HT1080 (cell line): Measurements from ENCODE around the gene OXCT1. TPM values are rescaled to one million over a fixed set of nuclear protein-coding genes. Genes with fewer than 3 reads are reported as not detected.
"Not testable (repeated sequence)": the region's sequence is repeated elsewhere in the genome, so short reads cannot be mapped to it uniquely, and the experiment has no call there.

Experiments
- DNase-seq: peaks from one replicate; pipeline ENCODE4 v3.0.0-alpha.2; 2015; ENCODE audit warnings: low read depth
- total RNA-seq: library from RNA; depleted of rRNA; stranded (reverse); fragments of >200 nt; shearing (Covaris generic); gene quantifications from 2 replicates; pipeline ENCODE4 v1.2.3, GENCODE V29; 2014

OXCT1 gene
- total RNA-seq, 1 experiment from 2014 or later = 17.6 TPM

DNA sequence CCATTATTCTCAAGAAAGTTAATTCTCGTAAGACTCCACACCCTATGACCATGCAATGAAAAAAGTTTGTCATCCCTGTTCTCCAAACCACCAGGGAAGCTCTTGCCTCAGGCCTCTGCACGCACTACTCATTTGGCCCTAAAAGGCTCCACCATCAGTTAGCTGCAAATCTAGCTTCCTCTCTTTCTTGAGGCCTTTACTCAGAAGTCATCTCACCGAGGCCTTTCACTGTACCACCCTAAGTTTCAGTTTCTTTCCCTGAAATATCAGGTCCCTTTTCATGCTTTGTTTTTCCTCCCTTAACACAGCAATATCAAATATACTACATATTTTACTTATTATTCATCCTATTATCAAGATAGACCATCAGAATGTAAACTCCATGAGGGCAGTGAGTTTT lies 39.1 kb downstream of the OXCT1 start:
- DNase-seq = no peak

DNA sequence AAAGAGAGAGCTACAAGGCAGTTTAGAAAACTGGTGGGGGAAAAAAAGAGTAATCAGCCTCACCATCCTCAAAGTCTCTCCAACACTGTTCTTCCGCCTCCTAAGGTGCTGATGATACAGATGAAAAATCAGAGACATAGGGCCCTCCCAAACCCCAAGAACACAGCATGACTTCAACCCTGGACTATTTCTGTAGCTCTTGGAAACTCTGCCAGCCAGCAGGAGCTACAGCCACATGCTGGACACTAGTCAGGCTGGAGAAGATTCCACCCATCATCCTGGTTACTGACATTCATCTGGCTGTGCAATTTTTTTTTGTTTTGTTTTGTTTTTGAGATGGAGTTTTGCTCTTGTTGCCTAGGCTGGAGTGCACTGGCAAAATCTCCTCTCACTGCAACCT lies 42.4 kb downstream of the OXCT1 start:
- no peak for DNase-seq

DNA sequence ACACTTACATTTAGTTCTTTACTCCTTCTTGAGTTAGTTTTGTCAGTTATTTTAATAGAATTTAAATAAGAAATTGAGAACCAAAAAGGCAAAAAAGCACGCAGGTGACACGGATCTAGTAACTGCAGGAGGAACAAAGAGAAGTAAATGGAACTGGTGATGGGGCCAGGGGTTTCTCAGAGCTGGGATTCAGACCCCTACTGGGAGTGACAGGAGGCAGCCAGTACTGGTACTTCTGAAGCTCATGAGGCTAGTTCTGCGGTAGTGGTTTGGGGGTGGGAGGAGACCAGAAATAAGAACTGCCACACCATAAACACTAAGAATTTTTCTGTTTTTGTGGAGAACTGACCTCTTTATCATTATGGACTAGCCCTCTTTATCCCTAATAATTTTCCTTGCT lies 48.2 kb downstream of the OXCT1 start:
- no peak for DNase-seq

DNA sequence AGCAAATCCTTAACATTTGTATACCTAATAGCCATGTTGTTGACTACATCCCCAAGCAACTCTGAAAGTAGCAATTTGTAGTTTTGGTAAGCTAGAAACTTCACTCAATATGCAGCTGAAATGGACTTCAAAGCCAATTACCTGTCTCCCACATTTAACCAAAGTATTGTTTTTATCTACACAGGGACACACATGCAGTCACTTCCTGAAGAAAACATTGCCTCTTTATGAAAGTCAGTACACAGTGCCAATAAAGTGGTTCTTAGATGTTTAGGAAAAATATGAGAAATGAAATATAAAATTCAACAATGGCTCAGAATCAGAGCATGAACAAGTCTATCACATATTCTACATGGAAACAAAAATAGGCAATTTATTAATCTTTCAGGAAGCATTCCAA lies 49.2 kb downstream of the OXCT1 start:
- DNase-seq = no peak

DNA sequence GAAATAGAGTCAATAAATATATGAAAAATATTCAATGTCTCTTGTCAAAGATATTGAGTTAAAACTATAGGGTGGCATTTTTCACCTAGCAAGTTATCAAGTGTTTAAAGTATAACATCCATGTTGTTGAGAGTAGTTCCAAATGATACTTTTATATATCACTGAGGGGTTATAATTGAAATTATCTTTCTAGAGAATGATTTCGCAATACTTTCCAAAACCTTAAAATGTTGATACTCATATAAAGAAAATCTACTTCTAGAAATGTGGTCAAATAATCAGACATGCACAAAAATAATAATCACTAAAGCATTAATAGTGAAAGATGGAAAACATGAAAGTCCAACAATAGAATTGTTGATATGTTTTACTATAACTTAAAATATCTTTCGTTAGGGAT lies 50.1 kb downstream of the OXCT1 start:
- no peak for DNase-seq

DNA sequence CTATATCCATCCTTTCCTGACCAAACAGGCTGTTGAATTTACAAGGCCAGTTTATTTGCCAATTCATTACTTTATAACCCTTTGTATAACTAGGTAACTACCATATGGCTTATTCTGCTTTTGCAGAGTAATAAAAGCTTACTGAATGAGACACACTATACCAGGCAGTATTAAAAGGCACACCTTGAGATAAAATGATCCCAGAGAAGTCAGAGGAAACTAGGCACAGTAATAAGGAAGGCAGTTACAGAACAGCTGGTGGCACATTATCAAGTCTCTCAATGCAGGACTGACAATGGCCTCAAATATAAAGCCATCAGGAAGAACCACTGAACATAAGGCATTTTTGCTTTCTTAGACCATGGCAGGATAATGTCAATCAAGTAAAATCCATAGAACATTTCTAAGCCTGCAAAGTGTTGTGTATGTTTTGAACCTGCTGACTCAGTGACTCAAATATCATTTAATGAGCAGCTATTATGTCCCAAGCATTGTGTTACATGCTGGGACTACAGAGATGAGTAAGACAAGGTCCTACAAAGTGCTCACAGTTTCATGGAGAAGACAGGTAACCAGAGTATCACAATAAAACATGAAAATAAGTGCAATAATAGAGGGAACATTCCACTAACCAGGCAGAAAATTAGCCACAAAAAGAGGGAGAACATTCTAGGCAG lies 52.5 kb downstream of the OXCT1 start:
- no peak for DNase-seq

DNA sequence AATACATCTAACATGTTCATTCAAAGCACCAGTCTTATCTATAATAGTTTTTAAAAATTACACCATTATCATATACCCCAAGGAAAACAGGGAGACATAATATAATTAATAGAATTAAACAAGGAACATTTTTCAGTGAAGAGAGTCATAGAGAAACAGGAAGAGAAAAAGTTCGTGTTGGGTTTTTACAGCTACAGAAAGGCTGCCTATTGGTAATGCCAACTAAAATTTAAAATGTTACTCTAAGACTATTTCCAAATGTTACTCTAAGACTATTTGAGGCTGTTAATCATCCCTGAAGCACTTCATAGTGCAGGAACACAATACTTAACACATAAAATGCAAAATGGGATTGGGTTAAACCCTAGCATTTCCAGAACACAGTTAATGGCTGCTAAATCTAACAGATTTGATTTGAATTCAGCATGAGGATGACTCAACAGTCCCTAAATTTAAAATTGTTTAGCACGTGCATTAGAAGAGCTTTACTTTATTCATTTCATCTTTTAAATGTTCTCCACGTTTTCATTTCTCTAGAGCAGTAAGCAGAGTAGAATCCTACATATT lies 54.5 kb downstream of the OXCT1 start:
- no peak for DNase-seq

DNA sequence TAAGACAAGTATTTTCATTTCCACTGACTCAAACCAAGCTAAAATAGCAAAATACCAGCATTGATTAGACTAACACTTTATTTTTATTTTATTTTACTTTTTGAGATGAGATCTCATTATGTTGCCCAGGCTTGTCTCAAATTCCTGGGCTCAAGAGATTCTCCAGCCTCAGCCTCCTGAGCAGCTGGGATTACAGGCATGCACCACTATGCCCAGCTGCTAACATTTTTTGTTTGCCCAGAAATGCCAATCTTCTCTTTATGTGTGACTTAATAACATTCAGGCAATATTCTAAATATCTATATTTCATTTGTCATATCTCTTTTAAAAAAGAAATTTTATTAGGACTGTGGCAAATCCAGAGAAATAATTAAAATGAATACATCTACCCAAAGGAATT lies 55.0 kb downstream of the OXCT1 start:
- DNase-seq = no peak

DNA sequence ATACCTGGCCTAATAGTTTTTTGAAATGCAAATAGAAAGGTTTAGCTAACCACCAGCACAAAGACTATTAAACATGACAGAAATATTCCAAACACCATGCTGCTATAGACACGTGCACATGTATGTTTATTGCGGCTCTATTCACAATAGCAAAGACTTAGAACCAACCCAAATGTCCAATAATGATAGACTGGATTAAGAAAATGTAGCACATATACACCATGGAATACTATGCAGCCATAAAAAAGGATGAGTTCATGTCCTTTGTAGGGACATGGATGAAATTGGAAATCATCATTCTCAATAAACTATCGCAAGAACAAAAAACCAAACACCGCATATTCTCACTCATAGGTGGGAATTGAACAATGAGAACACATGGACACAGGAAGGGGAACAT lies 55.9 kb downstream of the OXCT1 start:
- DNase-seq = not testable (repeated sequence)

DNA sequence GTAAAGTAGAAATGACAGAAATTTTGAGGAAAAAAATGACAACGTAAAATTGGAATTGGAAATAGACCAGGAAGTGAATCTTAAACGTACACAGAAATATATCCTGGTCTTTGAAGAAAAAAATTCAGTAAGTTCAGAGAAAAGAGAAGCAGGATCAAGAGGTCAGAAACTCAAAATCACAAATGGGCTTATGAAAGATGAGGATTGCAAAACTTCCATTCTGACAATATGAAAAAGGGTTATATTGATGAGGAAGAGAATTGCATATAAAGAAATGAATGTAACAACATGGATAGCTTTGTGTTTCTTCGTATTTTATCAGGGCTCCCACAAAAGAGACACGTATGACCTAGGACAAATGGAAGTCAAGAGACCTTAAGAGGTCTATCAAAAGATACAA lies 58.1 kb downstream of the OXCT1 start:
- no peak for DNase-seq

DNA sequence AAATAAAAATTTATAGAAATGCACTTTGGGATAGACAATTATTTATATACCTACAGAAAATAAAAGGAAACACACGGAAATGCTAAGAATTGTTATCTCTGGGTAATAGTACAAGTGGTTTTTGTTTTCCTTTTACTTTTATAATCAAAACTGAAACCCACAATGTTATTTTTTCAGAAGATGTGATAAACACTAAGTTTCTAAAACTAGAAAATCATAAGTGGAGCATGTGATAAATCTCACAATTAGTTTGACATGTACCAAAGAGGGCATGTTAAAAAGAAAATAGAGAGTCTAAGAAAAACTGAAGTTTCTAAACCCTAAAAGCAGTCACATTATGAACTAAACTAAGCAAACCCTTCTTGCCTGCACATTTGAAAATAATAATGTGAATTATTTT lies 61.1 kb downstream of the OXCT1 start:
- no peak for DNase-seq

DNA sequence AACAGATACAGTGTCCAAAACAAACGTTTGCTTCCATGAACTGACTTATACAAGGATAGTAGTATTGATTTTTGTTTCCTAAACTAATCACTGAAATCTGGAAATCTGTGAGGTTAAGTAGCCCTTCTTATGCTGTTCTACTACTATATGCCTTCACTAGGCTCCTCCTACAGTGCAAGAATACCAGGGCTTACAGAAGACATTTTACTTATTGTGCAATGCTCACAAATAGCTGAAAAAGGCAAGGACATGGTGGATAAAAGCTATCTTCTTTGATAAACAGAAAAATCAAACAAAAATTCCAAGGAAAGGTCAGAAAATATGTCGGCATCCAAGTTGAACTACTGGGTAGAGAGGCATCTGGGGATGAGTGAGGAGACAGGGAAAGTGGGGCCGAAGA lies 61.9 kb downstream of the OXCT1 start:
- DNase-seq = no peak

DNA sequence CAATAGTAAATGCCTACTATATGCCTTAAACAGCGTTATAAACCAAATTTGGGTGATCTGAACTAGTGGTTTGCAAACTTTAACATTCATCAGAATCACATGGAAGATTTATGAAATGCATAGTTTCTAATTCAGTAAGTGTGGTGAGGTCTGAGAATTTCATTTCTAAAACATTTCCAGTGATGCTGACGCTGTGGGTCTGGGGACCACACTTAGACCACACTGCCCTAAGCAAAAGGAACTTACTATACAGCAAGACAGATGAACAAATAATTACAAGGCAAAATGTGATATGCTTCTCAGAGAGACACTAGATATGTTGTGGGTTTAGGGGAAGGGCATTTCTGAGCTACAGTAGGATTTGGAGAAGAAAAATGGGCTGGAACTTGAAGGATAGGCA lies 72.6 kb downstream of the OXCT1 start:
- DNase-seq = no peak

DNA sequence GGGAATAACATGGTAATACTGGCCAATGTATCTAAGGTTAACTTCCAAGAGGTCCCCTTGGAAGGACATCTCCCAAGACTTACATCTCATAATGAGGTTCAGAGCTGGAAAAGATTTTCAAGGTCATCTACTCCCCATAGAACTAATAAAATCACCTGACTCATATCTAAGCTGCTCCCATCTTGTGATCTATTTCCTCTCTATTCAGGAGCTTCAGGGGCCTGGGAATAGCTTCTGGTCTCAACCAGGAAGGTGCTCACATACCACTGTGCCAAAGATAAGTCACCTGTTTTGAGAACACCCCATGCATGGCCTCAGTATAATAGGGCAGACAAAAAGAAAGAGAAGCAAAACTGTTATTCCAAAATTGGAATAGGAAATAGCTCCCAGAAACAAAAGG lies 74.2 kb downstream of the OXCT1 start:
- DNase-seq = peak; percentile 61

DNA sequence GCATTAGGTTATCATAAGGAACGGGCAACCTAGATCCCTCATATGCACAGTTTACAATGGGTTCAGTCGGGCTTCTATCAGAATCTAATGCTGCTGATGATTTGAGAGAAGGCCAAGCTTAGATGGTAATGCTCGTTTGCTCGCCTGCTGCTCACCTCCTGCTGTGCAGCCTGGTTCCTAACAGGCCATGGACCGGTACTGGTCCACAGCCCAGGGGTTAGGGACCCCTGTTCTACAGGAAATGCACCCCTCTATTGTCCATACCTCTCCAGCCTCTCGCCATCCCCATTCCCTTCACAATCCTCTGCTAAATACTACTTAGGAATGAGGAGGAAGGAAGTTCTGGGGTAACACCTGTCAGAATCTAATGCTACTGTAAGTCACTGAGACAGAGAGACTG lies 75.1 kb downstream of the OXCT1 start:
- no peak for DNase-seq

DNA sequence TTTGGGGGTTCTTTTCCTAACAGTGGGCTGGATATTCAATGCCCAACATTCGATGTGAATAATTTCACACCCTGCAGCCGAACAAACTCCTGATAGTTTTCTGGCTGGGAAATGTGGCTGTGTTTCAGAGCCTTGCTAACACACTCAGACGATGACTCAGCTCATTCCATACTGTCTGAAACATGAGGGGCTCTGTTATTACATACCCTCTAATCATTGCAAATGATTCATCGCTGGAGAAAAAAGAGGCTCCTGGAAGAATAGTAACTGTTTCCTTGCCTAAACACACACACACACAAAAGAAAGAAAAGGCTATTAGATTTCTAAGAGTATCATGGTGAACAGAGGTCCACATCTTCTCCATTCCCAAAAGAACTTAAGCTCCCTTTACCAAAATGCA lies 75.8 kb downstream of the OXCT1 start:
- peak; percentile 92 for DNase-seq

DNA sequence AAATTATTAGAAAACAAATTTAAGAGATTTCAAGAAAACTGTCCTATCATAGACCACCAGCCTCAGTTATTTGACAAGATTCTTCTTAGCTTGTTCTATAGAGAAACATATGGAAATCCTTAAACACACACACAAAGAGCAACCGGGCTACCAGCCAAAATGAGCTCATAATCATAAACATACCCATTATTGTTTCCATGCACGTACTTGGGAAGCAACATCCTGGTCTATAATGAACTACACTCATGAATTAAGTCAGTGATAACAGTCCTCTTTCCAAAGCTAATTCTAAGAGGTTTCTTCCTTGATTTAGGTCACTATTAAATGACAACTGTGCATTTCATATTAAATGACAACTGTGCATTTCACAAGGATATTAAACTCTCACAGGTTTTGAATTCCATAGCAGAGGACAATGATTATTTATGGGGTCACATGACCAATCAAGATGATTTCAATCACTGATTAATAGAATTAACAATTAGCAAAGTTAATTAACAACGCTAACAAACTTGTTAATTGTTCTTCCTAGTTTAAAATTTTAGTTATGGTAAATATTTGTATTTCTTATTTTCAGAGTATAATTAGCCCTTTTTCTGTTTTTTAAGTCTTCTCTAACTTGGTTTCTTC lies 77.0 kb downstream of the OXCT1 start:
- no peak for DNase-seq

DNA sequence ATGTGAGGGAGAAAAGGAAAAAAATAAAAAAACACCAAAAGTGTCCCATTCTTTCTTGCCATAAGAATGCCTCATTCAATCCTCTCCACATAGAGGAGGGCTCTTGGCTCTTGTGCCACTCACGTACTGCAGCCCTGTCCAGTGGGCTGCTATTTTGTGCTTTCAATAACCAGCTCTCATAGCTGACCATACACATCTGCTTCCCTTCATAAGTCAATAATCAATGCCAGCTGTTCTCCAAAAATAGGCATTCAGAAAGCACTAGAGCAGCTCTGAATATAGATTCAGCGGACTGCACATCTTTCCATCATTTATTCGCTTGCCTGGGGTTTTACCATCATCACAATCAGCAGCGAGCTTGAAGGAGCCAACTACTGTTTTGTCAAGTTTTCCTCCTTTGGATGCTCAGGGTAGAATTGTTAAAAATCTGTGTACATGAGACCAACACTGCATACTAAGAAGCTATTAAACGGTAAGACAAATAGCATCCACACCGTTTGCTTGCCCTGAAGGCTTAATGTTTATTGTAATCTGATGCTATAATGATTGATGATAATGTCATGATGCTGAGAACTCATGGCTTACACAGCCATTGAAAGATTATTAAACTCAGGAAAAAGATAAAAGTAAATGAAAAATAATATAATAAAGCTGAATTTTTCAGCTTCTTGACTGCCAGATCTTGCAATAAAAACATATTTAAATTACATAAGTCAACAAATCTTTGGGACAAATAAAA lies 80.0 kb downstream of the OXCT1 start:
- no peak for DNase-seq

DNA sequence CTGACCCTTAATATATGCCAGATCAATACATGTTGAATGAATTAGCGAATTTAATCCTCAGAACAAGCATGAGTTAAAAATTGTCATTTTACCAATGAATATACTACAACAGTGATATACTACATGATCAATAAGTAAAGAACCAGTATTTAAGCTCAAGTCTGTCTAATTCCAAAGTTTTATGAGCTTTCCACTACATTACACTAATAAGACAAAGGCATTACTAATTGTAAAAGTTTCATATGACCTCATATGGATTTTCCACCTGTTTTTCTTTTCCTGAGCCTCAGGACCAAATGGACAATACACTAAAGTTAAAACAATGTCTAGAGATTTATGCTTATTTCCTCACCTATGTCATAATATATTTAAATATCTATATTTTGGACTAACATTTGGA lies 80.8 kb downstream of the OXCT1 start:
- DNase-seq = no peak

DNA sequence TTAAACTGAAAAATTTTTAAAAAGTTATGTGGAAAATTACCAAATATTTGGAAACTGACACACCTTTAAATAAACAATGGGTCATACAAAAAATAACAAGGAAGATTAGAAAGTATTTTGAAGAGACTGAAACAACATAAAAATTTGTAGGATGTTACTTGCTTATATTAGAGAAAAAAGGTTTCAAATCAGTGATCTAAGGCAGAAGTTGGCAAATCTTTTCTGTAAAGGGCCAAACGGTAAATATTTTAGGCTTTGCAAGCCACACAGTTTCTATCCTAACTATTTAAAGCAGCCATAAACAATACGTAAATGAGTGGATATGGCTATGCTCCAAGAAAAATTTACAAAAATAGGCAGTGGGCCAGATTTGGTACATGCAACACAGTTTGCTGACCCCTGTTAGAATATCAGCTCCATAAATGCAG lies 81.3 kb downstream of the OXCT1 start:
- DNase-seq = peak; percentile 23

DNA sequence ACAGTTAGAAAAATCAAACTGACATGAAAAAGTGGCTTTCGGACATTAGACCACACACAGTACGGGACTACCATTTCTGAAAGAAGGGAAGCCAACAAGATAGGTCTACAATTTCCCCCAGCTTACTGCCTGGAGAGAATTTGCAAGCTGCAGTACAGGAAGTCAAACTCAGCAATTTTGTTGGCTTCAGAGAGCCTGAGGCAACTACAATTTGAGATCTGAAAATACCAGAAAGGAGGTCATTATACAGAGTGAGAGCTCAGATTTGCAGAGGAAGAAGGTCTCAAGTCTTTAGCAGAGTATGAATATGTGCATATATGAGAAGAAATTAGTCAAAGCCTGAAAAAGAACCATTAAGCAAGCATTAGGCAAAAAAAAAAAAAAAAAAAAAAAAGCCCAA lies 83.0 kb downstream of the OXCT1 start:
- no peak for DNase-seq

DNA sequence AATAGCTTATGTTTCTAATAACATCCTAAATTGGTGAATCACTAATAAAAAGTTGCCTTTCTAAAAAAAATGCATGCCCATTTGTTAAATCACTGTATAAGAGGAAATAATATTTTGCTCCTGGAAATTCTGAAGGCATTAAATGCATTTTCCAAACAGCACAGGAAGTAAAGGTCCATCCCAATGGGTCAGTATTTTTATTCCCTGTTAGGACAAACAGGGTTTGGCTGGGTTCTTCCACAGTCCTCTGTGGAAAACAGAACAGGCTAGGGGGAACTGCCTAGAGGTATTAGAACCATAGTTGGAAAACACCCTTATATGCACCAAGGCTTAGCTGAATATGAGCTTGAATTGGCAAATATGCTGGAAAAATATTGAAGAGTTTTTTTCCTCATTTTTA lies 85.2 kb downstream of the OXCT1 start:
- no peak for DNase-seq

DNA sequence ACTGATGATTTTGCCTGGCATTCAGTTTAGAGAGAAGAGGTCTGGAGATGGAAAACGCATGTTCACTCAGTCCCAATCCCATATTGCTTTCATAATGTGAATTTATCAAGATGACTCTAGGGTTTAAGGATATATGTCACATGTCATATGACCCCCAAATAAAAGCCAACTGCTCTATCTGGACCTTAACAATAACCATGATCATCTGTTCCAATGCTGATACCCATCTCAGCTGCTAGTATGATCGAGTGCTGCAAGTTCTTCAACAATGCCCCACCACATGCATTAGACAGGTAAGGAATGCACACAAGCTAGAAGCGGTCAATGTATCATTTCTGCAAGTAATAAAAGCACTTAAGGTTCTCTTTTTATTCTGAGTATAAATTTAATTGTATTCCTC lies 91.8 kb downstream of the OXCT1 start:
- no peak for DNase-seq
